ENCODE measurements around the gene SPATA3.

DNA sequence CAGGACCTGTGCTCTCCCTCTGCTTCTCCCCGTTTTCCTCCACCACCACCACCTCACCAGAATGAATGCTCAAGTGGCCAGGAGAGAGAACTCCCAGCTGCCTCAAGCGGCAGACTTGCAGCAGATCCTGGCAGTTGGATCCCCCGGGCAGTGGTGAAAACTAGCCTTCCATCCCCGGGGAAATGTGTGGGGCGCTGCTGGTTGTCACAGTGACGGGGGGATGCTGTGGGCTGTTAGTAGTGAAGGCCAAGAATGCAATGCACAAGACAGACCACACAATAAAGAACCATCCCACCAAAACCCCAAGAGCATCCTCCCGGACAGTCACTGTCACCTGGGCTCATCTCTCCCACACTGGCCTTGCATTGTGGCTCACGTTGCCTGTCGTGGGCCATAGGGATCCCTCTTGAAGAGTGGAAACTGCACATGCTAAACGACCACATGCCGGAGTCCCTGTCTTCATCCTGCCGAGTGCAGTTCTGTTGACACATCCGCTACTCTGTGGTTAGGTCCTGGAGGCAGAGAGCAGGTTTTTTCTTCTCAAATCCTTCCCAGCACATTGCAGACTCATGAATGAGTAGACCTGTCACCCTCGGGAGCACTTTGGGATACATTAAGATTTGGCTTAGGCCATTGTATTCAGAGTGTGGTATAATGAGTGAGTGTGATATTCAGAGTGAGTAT is 13.5 kb downstream of the SPATA3 start:
- TF ChIP-seq, protein P1, sequence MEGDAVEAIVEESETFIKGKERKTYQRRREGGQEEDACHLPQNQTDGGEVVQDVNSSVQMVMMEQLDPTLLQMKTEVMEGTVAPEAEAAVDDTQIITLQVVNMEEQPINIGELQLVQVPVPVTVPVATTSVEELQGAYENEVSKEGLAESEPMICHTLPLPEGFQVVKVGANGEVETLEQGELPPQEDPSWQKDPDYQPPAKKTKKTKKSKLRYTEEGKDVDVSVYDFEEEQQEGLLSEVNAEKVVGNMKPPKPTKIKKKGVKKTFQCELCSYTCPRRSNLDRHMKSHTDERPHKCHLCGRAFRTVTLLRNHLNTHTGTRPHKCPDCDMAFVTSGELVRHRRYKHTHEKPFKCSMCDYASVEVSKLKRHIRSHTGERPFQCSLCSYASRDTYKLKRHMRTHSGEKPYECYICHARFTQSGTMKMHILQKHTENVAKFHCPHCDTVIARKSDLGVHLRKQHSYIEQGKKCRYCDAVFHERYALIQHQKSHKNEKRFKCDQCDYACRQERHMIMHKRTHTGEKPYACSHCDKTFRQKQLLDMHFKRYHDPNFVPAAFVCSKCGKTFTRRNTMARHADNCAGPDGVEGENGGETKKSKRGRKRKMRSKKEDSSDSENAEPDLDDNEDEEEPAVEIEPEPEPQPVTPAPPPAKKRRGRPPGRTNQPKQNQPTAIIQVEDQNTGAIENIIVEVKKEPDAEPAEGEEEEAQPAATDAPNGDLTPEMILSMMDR (IDR thresholded peaks at IDR 0.05), result no peak
- TF ChIP-seq POLR2A (IDR thresholded peaks at IDR 0.05) (no peak), POLR2AphosphoS5 (IDR thresholded peaks at IDR 0.05; ENCODE audit: insufficient read depth in 1 of 2, low read depth in 1 of 2) (no peak)
